ENCODE results near the gene PTH1R.

GRCh38 chr3:46835491-46835890 is 42.0 kb upstream of the PTH1R start:
- TF ChIP-seq EZH2 (IDR thresholded peaks at IDR 0.05; ENCODE audit: insufficient read depth, poor library complexity, severe bottlenecking), result no peak
- TF ChIP-seq EZH2phosphoT487 (IDR thresholded peaks at IDR 0.05; ENCODE audit: insufficient read depth, low read depth), result no peak
